Stimulated activated CD8-positive, alpha-beta memory T cell treated with anti-CD3 and anti-CD28 coated beads, Interleukin-2, amount 100 ng/mL, for 48 hours (primary cell): ENCODE results near the gene PAK6.
A peak's percentile ranks its signal among the peaks of the same experiment; 100 is the strongest.

Experiments used
- DNase-seq, 2 donors: peaks; one replicate each; pipeline ENCODE4 v3.0.0-alpha.2; 2020; ENCODE audit warnings: low read depth in 2 of 2

PAK6 gene

DNA sequence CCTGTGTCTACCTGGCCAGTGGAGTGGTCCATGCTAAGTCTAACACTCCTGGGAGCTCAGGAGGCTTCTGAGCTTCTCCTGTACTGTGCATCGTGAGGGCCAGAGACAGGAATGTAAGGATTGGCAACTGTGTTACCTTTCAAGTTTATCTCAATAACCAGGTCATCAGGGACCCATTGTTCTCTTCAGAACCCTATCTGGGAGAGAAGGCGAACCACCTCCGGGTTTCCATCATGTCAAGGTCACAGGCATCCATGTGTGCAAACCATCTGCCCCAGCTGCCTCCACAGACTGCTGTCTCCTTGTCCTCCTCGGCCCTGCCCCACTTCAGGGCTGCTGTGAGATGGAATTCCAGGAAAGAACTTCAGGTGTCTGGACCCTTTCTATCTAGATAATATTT is 38.1 kb downstream of the PAK6 start:
- no peak for DNase-seq

DNA sequence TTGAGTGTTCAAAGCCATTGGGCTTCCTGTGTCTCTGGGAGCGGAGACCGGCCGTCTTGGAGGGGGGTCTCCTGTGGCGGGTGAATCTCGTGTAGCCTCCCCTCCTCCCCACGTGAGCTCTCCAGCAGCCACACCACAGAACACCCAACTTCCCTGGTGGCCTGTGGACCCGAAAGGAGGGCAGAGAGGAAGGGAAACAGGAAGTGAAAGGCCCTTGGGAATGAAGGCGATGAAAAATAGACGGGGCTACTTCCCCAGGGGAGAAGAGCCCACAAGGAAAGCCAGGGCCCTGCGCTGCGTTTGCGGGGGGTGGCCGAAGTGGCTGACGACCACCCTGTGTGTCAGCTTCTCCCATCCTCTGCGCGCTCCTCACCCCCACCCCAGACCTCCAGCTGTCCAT is 38.6 kb downstream of the PAK6 start:
- no peak for DNase-seq

DNA sequence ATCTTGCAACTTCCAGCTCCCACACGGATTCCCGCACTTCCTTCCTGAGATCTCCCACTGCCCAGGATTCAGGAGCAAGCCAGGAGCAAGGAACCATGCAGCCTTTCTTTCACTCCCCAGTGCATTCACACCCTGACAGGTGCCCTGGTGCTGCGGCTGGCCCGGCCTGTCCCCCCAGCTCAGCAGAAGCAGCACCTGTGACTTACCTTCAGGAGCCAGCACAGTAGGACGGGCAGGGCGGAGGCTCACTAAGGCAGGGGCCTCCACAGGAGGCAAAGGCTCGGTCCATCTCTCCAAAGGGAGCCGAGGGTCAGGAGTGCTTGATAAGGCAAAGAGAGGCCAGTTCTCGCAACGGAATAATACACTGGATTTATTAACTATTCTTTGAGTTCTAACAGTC is 39.2 kb downstream of the PAK6 start:
- DNase-seq: no peak

- peak; percentile 61 to 68 for DNase-seq
Measured at GRCh38 chr15:40279437-40280141, 40.7 kb downstream of the PAK6 start.

DNA sequence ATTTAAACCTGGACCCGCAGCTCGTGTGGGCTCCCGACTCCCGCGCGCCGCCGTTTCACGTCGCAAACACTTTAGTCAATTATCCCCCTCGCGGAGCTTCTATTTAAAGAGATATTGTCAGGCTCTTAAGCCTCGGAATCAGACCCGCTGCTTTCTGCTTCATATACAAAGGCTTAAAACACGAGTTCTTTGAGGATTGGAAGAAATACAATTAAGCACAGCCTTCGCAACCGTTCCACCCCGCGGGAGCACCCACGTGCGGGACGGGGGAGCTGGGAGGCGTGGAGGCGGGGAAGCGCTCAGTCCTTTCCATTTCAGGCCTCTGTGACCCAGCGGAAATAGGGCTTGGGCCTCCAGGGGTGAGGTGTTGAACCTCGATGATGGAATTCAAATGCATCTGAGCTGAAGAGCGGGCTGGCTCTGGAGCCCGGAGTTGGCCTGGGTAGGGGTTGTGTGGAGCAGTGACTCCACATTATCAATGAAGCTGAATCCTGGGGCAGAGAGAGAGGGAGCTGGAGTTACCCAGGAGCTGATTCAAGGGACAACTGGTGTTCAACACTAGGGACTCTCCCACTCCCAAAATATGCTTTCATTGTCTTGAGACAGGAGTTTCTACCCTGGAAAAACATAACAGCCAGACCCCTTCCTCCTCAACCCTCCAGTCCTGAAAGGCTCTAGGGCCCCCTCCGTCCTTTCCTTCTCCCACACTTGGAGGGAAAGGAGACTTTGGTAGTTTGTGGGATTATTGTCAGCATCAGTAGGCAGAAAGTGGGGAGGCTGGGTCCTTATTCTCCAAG is 41.6 kb downstream of the PAK6 start:
- DNase-seq: no peak

- no peak for DNase-seq
Measured at GRCh38 chr15:40281057-40281800, 42.4 kb downstream of the PAK6 start.

GRCh38 chr15:40281801-40282146 is 42.9 kb downstream of the PAK6 start:
- no peak for DNase-seq

GRCh38 chr15:40282147-40282868 is 43.4 kb downstream of the PAK6 start:
- peak; percentile 35 to 36 for DNase-seq

- DNase-seq: peak in 1 of 2 donors; percentile 30
Measured at GRCh38 chr15:40282869-40283614, 44.2 kb downstream of the PAK6 start, which contains the start of gene ANKRD63. Gene ANKRD63, minus strand, starts transcription at chr15:40283064. Its CDS starts 478 bp downstream, at chr15:40282586.

DNA sequence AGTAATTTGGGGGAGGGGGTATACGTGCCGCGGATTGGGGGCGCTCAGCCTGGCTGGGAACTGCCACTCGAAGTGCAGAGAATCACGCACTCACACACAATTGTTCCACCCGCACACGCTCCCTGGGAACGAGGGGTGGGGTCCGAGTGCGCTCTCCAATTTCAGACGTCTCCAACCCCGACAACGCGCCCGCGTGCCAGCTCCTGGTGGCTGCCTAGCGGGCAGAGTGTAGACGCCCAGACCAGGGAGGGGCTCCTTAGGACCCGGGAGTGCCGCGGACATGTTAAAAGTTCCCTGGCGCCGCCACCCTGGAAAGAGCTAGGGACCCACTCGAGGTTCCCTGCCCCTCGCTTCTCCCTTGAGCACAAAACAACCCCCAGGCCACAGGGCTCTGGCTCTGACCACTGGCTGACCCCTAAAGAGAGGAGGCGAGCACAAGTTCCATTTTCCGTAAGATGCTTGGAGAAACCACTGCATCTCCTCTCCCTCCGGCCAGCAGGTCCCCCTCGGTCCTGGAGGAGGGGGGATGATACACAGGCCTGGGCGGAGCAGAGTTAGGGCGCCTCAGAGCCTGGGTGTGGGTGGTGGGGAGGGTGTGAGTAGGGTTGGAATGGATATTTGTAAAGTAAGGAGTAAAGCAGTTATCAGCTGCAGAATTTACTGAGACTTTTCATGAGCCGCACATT is 44.9 kb downstream of the PAK6 start:
- no peak for DNase-seq

DNA sequence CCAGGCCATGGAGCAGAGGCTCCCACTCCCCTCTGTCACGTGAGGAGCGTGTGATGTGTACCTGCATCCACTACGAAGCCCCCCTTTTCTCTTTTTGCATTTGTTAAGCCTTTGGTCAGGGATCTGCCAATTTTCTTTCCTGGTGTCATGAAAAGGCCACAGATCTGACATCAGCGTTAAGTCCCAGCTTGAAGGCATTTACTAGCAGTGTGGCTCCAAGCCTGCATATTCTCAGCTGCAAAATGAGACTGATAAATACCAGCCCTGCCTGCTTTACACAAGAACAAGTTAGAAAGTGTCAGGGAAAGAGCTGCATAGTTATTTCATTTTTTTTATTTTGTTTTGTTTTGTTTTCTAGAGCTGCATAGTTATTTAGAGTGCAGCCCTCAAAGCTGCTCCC is 46.3 kb downstream of the PAK6 start:
- no peak for DNase-seq

GRCh38 chr15:40285554-40286011 is 46.7 kb downstream of the PAK6 start:
- DNase-seq: no peak

DNA sequence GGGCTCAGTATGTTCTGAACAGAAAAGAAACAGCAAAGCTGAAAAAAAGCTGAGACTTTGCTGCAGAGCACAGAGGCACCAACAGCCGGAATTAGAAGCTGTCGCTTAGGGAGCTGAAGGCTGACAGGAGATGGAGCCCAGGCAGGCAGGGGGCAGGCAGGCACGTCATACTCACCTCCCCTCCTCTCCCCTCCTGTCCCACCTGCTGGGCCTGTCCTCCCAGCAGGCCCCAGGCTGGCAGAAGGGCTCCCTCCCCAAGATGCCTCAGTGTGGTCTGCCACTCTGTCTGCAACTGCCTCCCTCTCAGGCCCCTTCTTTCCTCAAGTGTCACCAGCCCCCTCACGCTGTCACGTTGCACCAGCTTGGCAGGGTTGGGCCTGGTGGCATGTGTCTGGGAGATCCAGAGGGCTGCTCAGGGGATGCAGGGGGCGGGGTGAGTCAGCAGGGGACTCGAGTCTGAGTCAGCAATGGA is 47.2 kb downstream of the PAK6 start:
- DNase-seq: no peak

GRCh38 chr15:40286794-40287193 is 47.9 kb downstream of the PAK6 start:
- no peak for DNase-seq

GRCh38 chr15:40287505-40287904 is 48.6 kb downstream of the PAK6 start:
- DNase-seq: no peak

GRCh38 chr15:40287968-40288367 is 49.1 kb downstream of the PAK6 start:
- no peak for DNase-seq

- DNase-seq: no peak
Measured at GRCh38 chr15:40289140-40289775, 50.4 kb downstream of the PAK6 start.

GRCh38 chr15:40290545-40290917 is 51.7 kb downstream of the PAK6 start:
- no peak for DNase-seq

GRCh38 chr15:40290918-40291574 is 52.2 kb downstream of the PAK6 start:
- DNase-seq: no peak
